ENCODE results near the gene RASAL2.

RASAL2 gene

GRCh38 chr1:178407655-178408054, 313.8 kb downstream of the RASAL2 start:
- DNase-seq: no peak

DNA sequence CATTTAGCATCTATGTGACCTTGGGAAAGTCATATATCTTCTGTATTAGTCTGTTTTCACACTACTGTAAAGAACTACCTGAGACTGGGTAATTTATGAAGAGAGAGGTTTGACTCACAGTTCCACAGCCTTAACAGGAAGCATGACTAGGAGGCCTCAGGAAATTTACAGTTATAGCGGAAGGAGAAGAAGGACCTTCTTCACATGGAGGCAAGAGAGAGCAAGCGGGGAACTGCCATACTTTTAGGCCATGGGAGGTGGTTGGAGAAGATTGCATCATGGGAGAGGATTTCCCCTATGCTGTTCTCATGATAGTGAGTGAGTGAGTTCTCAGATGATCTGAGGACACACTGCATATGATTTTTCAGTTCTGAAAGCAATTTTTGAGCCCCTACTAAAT, 315.0 kb downstream of the RASAL2 start:
- no peak for DNase-seq

- no peak for DNase-seq
These were observed 315.6 kb downstream of the RASAL2 start for GRCh38 chr1:178409541-178409940.

- DNase-seq: no peak
These were observed 318.0 kb downstream of the RASAL2 start for GRCh38 chr1:178411756-178412399.

DNA sequence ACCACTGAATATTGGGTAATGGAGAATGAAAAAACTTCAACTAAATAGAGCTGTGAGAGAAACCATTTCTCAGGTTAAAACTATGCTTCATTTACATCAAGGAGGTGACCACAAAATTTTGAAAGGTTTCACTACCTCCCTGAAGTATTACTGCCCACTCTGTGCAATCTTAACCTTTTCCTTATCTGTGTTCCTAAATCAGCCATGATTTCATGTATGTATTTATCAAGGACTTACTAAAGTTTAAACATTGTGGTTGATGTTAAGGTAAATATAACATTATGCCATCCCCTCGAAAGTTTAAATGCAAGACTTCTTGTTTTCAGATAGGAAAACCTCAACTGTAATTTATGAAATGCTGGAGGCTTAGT, 318.5 kb downstream of the RASAL2 start:
- DNase-seq: no peak

GRCh38 chr1:178417858-178418257, 324.0 kb downstream of the RASAL2 start:
- DNase-seq: no peak

GRCh38 chr1:178418284-178418955, 324.5 kb downstream of the RASAL2 start:
- DNase-seq: no peak

DNA sequence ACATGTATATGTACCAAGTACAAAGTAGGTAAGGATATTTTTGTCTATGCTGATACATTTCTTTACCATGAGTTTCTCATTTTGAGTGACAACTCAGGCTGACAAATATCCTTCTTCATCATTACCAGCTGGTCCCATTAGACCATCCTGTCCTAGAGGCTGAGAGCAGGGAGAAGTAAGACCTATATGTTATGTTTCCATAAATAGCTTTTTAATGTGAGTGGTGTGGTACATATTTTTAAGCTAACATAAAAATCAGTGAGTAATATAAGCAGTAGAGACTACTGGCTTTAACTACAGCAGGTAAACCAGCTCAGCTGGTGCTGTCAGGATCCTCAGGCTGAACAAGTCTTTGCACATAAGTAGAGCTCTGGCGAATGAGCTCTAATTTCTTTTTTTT, 340.5 kb downstream of the RASAL2 start:
- DNase-seq: no peak

DNA sequence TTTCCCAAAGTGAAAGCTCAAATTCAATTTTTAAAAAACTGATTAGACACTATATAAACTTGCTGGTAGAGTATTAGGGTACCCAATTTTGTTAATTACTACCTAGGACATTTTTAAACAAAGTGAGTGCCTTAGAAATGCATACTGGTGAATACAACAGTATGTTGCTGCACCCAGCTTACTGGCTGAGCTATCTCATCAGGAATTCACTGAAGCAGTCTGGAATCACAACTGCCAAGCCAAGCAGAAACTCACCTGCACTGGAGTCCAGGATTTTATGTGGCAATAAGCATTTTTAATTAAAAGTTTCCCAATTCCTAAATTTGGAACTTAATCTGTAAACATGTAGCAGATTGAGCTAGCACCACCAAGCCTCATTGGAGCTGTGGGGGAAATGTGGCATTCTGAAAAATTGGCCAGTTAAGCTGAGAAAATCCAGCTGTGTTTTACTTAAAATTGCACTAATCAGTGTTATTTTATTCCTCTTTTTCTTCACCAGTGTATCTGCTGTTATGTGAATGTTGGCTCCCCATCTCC, 341.1 kb downstream of the RASAL2 start:
- DNase-seq: no peak

DNA sequence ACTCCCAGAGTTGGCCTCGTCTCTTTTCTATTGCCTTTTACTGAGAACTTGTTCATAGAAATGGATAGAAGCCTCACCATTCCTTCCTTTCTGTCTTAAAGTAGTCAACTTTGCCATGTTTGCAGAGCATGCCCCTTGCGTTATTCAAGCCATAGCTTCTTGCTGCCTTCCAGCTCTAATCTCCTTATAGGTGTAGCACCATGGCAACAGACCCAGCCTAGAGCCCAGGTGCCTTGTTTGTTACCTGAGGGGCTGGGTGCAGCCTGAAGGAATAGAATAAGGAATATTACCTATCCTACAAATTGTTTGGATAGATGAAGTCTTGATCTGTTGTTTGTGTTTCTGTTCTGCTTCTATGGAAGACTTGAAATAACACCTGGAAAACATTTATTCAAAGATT, 343.0 kb downstream of the RASAL2 start:
- no peak for DNase-seq

DNA sequence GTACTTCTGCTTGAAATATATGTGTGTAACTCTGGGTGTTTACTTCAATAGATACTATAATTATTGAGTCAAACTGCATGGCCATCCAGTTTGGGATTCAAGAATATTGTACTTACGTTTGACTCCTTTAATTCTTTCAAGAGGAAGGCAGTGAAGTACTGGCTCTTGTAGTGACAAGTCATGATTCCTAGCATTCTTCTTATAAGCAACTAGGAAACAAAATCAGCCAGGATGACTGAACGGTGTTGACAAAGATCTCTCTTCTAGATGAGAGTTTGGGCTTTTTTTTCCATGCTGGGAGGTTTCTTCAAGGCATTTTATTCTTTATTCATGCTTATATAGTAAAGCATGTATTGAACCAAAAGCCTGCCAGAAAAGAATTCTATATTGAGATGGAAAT, 344.5 kb downstream of the RASAL2 start:
- DNase-seq: no peak

GRCh38 chr1:178442925-178443324, 349.0 kb downstream of the RASAL2 start:
- no peak for DNase-seq

- DNase-seq: no peak
These were observed 357.0 kb downstream of the RASAL2 start for GRCh38 chr1:178450871-178451270.

DNA sequence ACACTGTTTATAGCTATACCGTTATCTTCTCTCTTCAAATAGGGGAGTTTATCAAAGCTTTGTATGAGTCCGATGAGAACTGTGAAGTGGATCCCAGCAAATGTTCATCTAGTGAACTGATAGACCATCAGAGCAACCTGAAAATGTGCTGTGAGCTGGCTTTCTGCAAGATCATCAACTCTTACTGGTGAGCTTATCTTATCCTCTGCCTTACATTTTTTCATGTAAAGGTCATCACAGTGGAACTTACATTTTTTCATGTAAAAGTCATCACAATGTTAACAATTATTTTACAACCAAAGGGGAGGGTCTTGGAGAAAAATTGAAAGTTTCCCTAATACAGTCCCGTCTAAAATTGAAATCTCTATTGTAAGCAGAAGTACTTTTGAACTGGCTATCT, 357.6 kb downstream of the RASAL2 start:
- no peak for DNase-seq

DNA sequence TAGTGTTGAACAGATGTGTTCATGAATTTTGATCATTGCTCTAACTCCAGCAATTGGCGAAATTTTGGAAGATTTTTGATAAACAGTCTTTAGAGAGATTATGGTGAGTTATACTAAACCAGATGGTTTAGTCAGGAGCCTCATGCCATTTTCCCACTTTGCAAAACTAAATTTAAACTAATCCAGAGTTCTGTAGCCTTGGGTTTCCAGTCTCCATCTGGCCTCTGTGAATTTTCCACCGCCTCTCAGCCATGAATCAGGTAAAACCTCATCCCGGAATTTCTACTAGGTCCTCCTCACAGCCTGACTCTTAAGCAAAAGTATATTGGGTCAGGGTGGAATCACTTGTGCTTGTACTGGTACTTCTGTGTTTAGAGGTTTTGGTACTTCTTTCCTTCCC, 358.1 kb downstream of the RASAL2 start:
- DNase-seq: no peak

DNA sequence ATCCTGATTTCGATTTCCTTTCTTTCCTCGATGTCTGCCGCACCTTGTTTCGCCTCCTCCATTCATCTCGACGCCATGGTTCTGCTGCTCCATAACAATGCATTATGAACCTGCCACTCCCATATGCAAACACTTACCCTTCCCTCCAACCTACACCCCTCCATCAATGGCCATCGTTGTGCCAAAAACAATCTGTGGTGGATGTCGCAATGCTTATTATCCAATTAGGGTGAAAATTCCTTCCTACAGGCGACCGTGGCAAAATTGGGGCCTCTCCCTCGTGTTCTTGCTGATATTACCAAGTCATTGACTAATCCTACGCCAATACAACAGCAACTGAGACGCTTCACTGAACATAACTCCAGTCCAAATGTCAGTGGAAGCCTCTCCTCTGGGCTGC, 362.6 kb downstream of the RASAL2 start:
- no peak for DNase-seq

DNA sequence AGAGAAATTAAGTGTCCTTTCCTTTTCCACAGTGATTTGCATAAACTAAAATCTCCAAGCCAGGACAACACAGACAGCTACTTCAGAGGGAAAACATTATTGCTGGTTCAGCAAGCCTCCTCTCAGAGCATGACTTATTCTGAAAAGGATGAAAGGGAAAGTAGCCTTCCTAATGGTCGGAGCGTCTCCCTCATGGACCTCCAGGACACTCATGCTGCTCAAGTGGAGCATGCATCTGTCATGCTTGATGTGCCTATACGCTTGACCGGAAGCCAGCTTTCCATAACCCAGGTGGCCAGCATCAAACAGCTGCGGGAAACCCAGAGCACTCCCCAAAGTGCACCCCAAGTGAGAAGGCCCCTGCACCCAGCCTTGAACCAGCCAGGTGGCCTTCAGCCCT, 363.7 kb downstream of the RASAL2 start:
- DNase-seq: no peak

- no peak for DNase-seq
These were observed 364.3 kb downstream of the RASAL2 start for GRCh38 chr1:178458203-178458602.

- no peak for DNase-seq
These were observed 367.2 kb downstream of the RASAL2 start for GRCh38 chr1:178461104-178461503.

- DNase-seq: no peak
These were observed 367.8 kb downstream of the RASAL2 start for GRCh38 chr1:178461701-178462100.

DNA sequence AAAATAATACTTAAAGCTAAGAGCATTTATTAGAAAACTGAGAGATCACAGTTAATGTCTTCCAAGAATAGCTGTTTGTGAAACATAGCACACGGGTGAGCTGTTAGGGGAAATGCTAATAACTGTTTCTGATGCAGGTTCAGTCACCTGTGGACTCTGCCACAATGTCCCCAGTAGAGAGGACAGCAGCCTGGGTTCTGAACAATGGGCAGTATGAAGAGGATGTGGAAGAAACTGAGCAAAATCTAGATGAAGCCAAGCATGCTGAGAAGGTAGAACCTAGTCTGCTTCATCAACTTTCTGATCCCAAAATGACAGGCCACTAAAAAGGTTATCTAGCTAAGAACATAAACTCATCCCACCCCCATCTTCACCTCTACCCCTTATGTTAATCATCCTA, 370.2 kb downstream of the RASAL2 start:
- no peak for DNase-seq

GRCh38 chr1:178464566-178464965, 370.7 kb downstream of the RASAL2 start:
- DNase-seq: no peak

GRCh38 chr1:178465011-178465410, 371.1 kb downstream of the RASAL2 start:
- DNase-seq: no peak

DNA sequence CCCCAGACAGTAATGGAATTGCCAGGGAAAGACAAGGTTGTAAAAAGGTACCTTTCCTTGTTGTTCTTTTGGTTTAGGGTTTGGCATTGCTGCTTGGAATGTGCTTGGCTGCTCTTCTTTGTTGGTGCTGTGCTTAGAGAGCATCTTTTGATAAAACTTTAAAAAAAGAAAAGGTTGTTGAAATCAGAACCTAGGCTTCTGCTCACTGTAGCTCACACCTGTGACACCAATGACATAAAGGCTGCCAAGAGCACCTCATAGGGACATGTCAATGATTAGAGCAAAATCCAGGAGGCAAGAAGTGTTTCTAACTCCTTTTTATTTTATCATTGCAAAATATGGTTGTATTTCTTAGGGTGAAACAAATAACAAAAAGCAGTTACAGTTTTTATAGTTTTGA, 373.9 kb downstream of the RASAL2 start:
- no peak for DNase-seq

DNA sequence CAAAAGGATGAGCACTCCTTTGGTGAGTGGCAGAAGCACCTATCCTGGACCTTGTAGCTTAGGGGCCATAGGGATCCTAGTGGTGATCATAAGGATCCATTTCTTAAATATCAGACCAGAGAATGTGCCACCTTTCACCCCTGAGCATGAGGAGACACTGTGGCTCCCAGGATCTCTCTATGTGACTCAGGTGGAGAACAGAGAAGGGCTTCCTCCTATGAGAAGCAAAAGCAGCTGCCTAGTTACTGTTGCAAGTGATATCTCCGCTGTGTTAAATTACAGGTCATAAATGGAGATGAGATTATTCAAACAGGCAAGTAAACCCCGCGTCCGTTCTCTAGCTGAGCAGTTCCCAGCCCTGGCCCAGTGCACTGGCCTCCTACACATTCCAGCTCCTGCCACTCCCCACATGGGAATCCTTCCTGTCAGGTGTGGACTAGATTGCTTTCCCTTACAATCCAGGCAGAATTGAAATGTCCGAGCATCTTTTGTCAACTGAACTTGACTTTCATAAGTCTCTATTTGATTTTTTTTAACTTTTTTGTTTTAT, 376.6 kb downstream of the RASAL2 start:
- DNase-seq: no peak

Data from activated CD4-positive, alpha-beta T cell treated with anti-CD3 and anti-CD28 coated beads, Interleukin-2, amount 50 U/mL, for 16 hours (primary cell).